ENCODE measurements around the gene HK1.

Gene HK1

GRCh38 chr10:69317626-69318105, 39.4 kb downstream of the HK1 start:
- H3K4me3 ChIP-seq (ENCODE audit: low read depth, low read length) = peak overlapping the region; percentile 81

DNA sequence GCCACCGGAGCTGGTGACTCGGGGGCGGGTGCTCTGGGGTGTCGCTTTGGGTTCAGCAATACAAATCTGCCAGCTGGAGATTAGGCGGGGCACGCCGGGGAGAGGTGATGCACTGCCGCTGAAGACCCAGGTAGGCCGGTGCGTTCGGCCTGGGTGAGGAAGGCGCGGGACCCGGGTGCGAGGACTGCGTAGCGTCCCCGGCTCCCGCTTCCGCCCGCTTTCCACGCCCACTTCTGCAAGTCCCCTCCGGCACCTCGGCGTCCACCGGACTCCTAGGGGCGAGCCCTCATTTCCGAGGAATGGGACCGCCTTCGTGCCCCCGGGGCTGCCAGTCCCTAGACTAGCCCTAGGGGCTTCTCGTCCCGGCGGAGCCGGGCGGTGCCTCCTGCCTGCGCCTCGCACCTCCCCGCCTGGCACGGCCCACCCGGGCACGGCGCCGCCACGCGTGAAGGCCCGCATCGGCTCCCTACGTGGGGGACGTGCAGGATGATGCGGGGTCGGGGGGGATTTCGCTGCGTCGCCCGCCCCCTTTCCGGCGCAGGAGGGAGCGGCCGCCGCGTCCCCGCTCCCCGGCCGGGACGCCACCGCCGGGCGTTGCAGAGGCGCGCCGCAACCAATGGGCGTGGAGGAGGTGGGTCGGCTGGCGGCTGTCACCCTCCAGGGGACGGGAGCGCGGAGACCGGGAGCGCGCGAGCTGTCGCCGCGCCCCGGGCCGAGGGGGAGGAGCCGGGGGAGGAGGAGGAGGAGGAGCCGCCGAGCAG, 40.0 kb downstream of the HK1 start:
- Histone ChIP-seq H3K36me3 (no peaks in the 10 kb centered on the region; the same call in 1 of the 2 replicates), H3K9me3 (ENCODE audit: severe bottlenecking) (no peaks in the 10 kb centered on the region), H3K27ac (peak overlapping the region; percentile 91), H3K4me3 (ENCODE audit: low read depth, low read length) (peak overlapping the region; percentile 81), H3K27me3 (ENCODE audit: insufficient read depth, low read depth, severe bottlenecking) (no peaks in the 10 kb centered on the region)
- DNase-seq = peak; percentile 93
- TF ChIP-seq, protein P1, sequence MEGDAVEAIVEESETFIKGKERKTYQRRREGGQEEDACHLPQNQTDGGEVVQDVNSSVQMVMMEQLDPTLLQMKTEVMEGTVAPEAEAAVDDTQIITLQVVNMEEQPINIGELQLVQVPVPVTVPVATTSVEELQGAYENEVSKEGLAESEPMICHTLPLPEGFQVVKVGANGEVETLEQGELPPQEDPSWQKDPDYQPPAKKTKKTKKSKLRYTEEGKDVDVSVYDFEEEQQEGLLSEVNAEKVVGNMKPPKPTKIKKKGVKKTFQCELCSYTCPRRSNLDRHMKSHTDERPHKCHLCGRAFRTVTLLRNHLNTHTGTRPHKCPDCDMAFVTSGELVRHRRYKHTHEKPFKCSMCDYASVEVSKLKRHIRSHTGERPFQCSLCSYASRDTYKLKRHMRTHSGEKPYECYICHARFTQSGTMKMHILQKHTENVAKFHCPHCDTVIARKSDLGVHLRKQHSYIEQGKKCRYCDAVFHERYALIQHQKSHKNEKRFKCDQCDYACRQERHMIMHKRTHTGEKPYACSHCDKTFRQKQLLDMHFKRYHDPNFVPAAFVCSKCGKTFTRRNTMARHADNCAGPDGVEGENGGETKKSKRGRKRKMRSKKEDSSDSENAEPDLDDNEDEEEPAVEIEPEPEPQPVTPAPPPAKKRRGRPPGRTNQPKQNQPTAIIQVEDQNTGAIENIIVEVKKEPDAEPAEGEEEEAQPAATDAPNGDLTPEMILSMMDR (IDR thresholded peaks at IDR 0.05; ENCODE audit: low read depth, low read length) = 0 out of 2 replicates have a peak, but pooled peaks have one; percentile 3

More at GRCh38 chr10:69317626-69318105, 39.4 kb downstream of the HK1 start:
- H3K27ac ChIP-seq = peak overlapping the region; percentile 91
- DNase-seq = no peak
- TF ChIP-seq, protein P1 (IDR thresholded peaks at IDR 0.05; ENCODE audit: low read depth, low read length) = no peak
- H3K9me3 ChIP-seq (ENCODE audit: severe bottlenecking) = no peaks in the 10 kb centered on the region
- H3K27me3 ChIP-seq (ENCODE audit: insufficient read depth, low read depth, severe bottlenecking) = no peaks in the 10 kb centered on the region
- H3K36me3 ChIP-seq = no peaks in the 10 kb centered on the region; the same call in 1 of the 2 replicates

GRCh38 chr10:69318867-69319727, 40.8 kb downstream of the HK1 start:
- Histone ChIP-seq H3K36me3 (no peaks in the 10 kb centered on the region; the same call in 1 of the 2 replicates), H3K27ac (peak overlapping the region; percentile 91), H3K4me3 (ENCODE audit: low read depth, low read length) (peak overlapping the region; percentile 81), H3K27me3 (ENCODE audit: insufficient read depth, low read depth, severe bottlenecking) (no peaks in the 10 kb centered on the region), H3K9me3 (ENCODE audit: severe bottlenecking) (no peaks in the 10 kb centered on the region)
- peak; percentile 47 for DNase-seq
- TF ChIP-seq, protein P1 (IDR thresholded peaks at IDR 0.05; ENCODE audit: low read depth, low read length) = no peak

GRCh38 chr10:69319841-69320316, 41.6 kb downstream of the HK1 start:
- peak overlapping the region; percentile 81 for H3K4me3 ChIP-seq (ENCODE audit: low read depth, low read length)
- H3K27me3 ChIP-seq (ENCODE audit: insufficient read depth, low read depth, severe bottlenecking) = no peaks in the 10 kb centered on the region
- TF ChIP-seq, protein P1 (IDR thresholded peaks at IDR 0.05; ENCODE audit: low read depth, low read length) = no peak
- no peak overlapping the region for H3K27ac ChIP-seq
- H3K9me3 ChIP-seq (ENCODE audit: severe bottlenecking) = no peaks in the 10 kb centered on the region
- no peak for DNase-seq
- H3K36me3 ChIP-seq = no peaks in the 10 kb centered on the region; the same call in 1 of the 2 replicates

DNA sequence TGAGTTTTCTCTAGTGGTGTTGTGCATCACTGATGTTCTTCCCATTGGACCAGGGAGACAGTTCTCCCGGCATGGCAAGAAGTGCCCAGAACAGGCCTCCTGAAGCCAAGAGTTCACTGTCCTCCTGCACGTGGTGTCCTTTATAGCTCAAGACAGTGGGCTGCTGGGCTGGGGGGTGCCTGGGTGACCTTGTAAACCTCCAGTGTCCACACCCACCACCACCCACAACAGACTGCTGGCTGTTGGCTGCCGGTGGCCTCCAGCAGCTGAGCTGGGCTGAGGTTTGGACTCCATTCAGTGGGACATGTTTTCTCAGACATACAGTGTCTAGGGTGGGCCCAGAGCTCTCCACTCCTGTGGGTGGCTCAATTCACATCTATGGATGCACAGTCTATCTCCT, 42.2 kb downstream of the HK1 start:
- no peak overlapping the region for H3K4me3 ChIP-seq (ENCODE audit: low read depth, low read length)
- no peaks in the 10 kb centered on the region; the same call in 1 of the 2 replicates for H3K36me3 ChIP-seq
- no peak overlapping the region for H3K27ac ChIP-seq
- no peak for DNase-seq
- no peaks in the 10 kb centered on the region for H3K27me3 ChIP-seq (ENCODE audit: insufficient read depth, low read depth, severe bottlenecking)
- H3K9me3 ChIP-seq (ENCODE audit: severe bottlenecking) = no peaks in the 10 kb centered on the region
- TF ChIP-seq, protein P1 (IDR thresholded peaks at IDR 0.05; ENCODE audit: low read depth, low read length) = no peak
